HepG2 (cell line): ENCODE measurements around the gene BTN1A1. TPM values are rescaled to one million over a fixed set of nuclear protein-coding genes. Genes with fewer than 3 reads are reported as not detected.

Experiments
- AHR ChIP-seq: IDR thresholded peaks from 2 replicates; pipeline ENCODE4 v1.6.1; 2018; ENCODE audit warnings: missing genetic modification reagents, missing compliant biosample characterization
- ELF3 ChIP-seq: IDR thresholded peaks from 2 replicates; pipeline ENCODE4 v1.6.1; 2016; ENCODE audit warnings: missing genetic modification reagents, missing compliant biosample characterization
- FOXJ3 ChIP-seq: sonication (generic); formaldehyde crosslinking; IDR thresholded peaks from 2 replicates; pipeline ENCODE4 v1.4.0; 2020; ENCODE audit warnings: missing genetic modification reagents, mild to moderate bottlenecking, borderline replicate concordance
- GATAD2A ChIP-seq: IDR thresholded peaks from 2 replicates; pipeline ENCODE4 v1.6.1; 2016
- HOXA5 ChIP-seq: sonication (generic); formaldehyde crosslinking; IDR thresholded peaks from 2 replicates; pipeline ENCODE4 v1.4.0; 2020; ENCODE audit warnings: missing genetic modification reagents
- IRF2 ChIP-seq: IDR thresholded peaks from 2 replicates; pipeline ENCODE4 v1.6.1; 2018; ENCODE audit warnings: missing genetic modification reagents, missing compliant biosample characterization
- KIAA2018 ChIP-seq: sonication (generic); formaldehyde crosslinking; IDR thresholded peaks from 2 replicates; pipeline ENCODE4 v1.5.0; 2020; ENCODE audit warnings: mild to moderate bottlenecking, missing genetic modification reagents, borderline replicate concordance
- KLF12 ChIP-seq: sonication (generic); formaldehyde crosslinking; IDR thresholded peaks from 2 replicates; pipeline ENCODE4 v1.4.0; 2020; ENCODE audit warnings: missing genetic modification reagents, borderline replicate concordance
- MED13 ChIP-seq: sonication (generic); formaldehyde crosslinking; IDR thresholded peaks from 2 replicates; pipeline ENCODE4 v1.5.0; 2020; ENCODE audit warnings: missing genetic modification reagents
- POGZ ChIP-seq: sonication (generic); formaldehyde crosslinking; IDR thresholded peaks from 2 replicates; pipeline ENCODE4 v1.4.0; 2020; ENCODE audit warnings: mild to moderate bottlenecking, missing genetic modification reagents
- POLR2AphosphoS2 ChIP-seq: IDR thresholded peaks from 2 replicates; pipeline ENCODE4 v1.6.1; 2011; ENCODE audit warnings: low read depth, low read length, improper control_type of control experiment
- POLR2AphosphoS5 ChIP-seq: IDR thresholded peaks from 2 replicates; pipeline ENCODE4 v1.6.1; 2012; ENCODE audit warnings: low read depth, low read length
- SRSF1 ChIP-seq: fragments of 200-400 bp; formaldehyde crosslinking; optimal IDR thresholded peaks from 2 replicates; pipeline ENCODE3; 2017; ENCODE audit warnings: mild to moderate bottlenecking, low read depth, low read length, moderate library complexity
- TOE1 ChIP-seq: sonication (generic); formaldehyde crosslinking; IDR thresholded peaks from 2 replicates; pipeline ENCODE4 v1.4.0; 2020; ENCODE audit warnings: mild to moderate bottlenecking, missing genetic modification reagents
- ZNF703 ChIP-seq: sonication (generic); formaldehyde crosslinking; IDR thresholded peaks from 2 replicates; pipeline ENCODE4 v1.5.1; 2020; ENCODE audit warnings: missing genetic modification reagents, mild to moderate bottlenecking, moderate library complexity, borderline replicate concordance
- polyA plus RNA-seq, 8 experiments: library from polyadenylated mRNA; depleted of rRNA in 3 of 8; stranded (reverse) in 7 of 8; unstranded in 1 of 8; fragments of >200 nt; fragmentation: Illumina TruSeq in 4 of 8; extraction: Trizol in 4 of 8; gene quantifications; 2 replicates each; pipeline versions ENCODE4 v1.2.1 to v1.2.3, GENCODE V29; 2011 to 2016; ENCODE audit warnings: low read depth in 4 of 8, missing spikeins in 1 of 8, mixed read lengths in 1 of 8; ENCODE audit not compliant: insufficient read depth in 1 of 8
- total RNA-seq, 5 experiments: library from RNA; depleted of rRNA; stranded (reverse); fragments of >200 nt; fragmentation: Illumina TruSeq; extraction: Trizol; gene quantifications; 2 replicates each; pipeline ENCODE4 v1.2.3, GENCODE V29; 2016; ENCODE audit warnings: low read depth in 1 of 5
- TF ChIP-seq, protein P1 (sequence below): sonication (generic); formaldehyde crosslinking; conservative IDR thresholded peaks from 2 replicates; pipeline ENCODE4 v1.4.0; 2020; ENCODE audit warnings: mild to moderate bottlenecking, missing genetic modification reagents, moderate library complexity
- TF ChIP-seq, protein P2 (sequence below): sonication (generic); formaldehyde crosslinking; conservative IDR thresholded peaks from 2 replicates; pipeline ENCODE4 v1.4.0; 2020; ENCODE audit warnings: missing genetic modification reagents

The BTN1A1 gene
- total and polyA plus RNA-seq, 2 of the 13 experiments (the other 11 are each of a cell fraction or from before 2014, with no cell fraction given) = 0.04 TPM; not detected in 1

GRCh38 chr6:26556263-26557070 lies 56.4 kb downstream of the BTN1A1 start (continued):
- TF ChIP-seq TOE1 (CRISPR knock-in tag) (peak; percentile 85; the same call in 1 of the 2 replicates), ZNF703 (no peak), ELF3 (peak; percentile 38; the same call in 1 of the 2 replicates), IRF2 (CRISPR knock-in tag) (peak; percentile 86), POLR2AphosphoS5 (no peak), POGZ (CRISPR knock-in tag) (peak; percentile 53; the same call in 1 of the 2 replicates), KIAA2018 (no peak), MED13 (CRISPR knock-in tag) (no peak), FOXJ3 (peak; percentile 81), KLF12 (CRISPR knock-in tag) (peak; percentile 37; the same call in 1 of the 2 replicates), SRSF1 (no peak), GATAD2A (peak; percentile 91), POLR2AphosphoS2 (no peak), AHR (CRISPR knock-in tag) (no peak), HOXA5 (peak; percentile 94)
- TF ChIP-seq, protein P1, sequence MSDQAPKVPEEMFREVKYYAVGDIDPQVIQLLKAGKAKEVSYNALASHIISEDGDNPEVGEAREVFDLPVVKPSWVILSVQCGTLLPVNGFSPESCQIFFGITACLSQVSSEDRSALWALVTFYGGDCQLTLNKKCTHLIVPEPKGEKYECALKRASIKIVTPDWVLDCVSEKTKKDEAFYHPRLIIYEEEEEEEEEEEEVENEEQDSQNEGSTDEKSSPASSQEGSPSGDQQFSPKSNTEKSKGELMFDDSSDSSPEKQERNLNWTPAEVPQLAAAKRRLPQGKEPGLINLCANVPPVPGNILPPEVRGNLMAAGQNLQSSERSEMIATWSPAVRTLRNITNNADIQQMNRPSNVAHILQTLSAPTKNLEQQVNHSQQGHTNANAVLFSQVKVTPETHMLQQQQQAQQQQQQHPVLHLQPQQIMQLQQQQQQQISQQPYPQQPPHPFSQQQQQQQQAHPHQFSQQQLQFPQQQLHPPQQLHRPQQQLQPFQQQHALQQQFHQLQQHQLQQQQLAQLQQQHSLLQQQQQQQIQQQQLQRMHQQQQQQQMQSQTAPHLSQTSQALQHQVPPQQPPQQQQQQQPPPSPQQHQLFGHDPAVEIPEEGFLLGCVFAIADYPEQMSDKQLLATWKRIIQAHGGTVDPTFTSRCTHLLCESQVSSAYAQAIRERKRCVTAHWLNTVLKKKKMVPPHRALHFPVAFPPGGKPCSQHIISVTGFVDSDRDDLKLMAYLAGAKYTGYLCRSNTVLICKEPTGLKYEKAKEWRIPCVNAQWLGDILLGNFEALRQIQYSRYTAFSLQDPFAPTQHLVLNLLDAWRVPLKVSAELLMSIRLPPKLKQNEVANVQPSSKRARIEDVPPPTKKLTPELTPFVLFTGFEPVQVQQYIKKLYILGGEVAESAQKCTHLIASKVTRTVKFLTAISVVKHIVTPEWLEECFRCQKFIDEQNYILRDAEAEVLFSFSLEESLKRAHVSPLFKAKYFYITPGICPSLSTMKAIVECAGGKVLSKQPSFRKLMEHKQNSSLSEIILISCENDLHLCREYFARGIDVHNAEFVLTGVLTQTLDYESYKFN (CRISPR knock-in tag) = 0 out of 2 replicates have a peak, but pooled peaks have one; percentile 23
- TF ChIP-seq, protein P2, sequence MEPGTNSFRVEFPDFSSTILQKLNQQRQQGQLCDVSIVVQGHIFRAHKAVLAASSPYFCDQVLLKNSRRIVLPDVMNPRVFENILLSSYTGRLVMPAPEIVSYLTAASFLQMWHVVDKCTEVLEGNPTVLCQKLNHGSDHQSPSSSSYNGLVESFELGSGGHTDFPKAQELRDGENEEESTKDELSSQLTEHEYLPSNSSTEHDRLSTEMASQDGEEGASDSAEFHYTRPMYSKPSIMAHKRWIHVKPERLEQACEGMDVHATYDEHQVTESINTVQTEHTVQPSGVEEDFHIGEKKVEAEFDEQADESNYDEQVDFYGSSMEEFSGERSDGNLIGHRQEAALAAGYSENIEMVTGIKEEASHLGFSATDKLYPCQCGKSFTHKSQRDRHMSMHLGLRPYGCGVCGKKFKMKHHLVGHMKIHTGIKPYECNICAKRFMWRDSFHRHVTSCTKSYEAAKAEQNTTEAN (CRISPR knock-in tag) = 0 out of 2 replicates have a peak, but pooled peaks have one; percentile 70
